ENCODE results near the gene DTD2.
A peak's percentile ranks its signal among the peaks of the same experiment; 100 is the strongest.

Gene DTD2

DNA sequence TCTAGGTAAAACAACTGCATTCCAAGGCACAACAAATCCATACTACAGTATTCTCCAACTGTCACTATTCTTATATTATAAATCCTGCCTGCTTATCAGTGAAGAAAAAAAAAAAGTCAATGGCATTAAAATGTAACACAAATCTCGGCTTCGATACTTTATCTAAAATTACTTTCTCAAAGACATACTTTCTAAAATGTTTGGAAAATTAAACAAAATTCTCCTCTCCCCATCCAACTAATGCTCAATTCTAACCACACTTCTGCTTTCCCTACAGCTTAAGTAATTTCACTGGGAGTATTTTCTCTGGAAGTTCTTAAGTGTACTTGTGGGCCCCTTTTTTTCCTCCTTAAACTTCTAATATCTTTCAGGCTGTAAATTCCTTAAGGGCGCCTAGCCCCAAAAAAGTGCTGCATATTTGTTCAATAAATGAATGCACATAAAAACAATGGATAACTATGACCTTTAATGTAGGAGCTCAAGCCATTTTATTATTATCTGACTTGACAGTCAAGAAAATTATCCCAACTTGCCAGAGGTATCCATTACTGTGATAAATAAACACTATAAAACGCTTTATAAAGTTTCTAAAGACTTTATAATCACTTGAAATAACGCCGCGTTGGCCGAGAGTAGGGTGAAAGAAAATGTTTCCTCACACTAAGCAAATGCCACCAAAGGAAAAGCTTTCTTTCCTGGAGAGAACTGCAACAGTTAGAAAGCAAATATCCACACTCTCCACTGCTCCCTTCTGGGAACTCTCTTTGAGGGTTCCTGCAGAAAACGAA, 37.9 kb downstream of the DTD2 start:
- TF ChIP-seq, protein P1, sequence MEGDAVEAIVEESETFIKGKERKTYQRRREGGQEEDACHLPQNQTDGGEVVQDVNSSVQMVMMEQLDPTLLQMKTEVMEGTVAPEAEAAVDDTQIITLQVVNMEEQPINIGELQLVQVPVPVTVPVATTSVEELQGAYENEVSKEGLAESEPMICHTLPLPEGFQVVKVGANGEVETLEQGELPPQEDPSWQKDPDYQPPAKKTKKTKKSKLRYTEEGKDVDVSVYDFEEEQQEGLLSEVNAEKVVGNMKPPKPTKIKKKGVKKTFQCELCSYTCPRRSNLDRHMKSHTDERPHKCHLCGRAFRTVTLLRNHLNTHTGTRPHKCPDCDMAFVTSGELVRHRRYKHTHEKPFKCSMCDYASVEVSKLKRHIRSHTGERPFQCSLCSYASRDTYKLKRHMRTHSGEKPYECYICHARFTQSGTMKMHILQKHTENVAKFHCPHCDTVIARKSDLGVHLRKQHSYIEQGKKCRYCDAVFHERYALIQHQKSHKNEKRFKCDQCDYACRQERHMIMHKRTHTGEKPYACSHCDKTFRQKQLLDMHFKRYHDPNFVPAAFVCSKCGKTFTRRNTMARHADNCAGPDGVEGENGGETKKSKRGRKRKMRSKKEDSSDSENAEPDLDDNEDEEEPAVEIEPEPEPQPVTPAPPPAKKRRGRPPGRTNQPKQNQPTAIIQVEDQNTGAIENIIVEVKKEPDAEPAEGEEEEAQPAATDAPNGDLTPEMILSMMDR (conservative IDR thresholded peaks at IDR 0.05; ENCODE audit: low read depth, low read length) = no peak
- peak overlapping the region; percentile 99 for H3K4me3 ChIP-seq (ENCODE audit: low read length)
- no peak for DNase-seq (ENCODE audit: low read depth)

- H3K4me3 ChIP-seq (ENCODE audit: low read length) = no peak overlapping the region
- TF ChIP-seq, protein P1 (conservative IDR thresholded peaks at IDR 0.05; ENCODE audit: low read depth, low read length) = no peak
- DNase-seq (ENCODE audit: low read depth) = no peak
Measured at GRCh38 chr14:31418440-31418839, 38.9 kb downstream of the DTD2 start.

GRCh38 chr14:31414190-31414833, 43.0 kb downstream of the DTD2 start:
- no peak overlapping the region for H3K4me3 ChIP-seq (ENCODE audit: low read length)
- DNase-seq (ENCODE audit: low read depth) = no peak
- TF ChIP-seq, protein P1 (conservative IDR thresholded peaks at IDR 0.05; ENCODE audit: low read depth, low read length) = no peak

- no peak for DNase-seq (ENCODE audit: low read depth)
- TF ChIP-seq, protein P1 (conservative IDR thresholded peaks at IDR 0.05; ENCODE audit: low read depth, low read length) = no peak
- no peak overlapping the region for H3K4me3 ChIP-seq (ENCODE audit: low read length)
Measured at GRCh38 chr14:31411218-31411727, 46.0 kb downstream of the DTD2 start.

GRCh38 chr14:31410048-31410650, 47.2 kb downstream of the DTD2 start:
- DNase-seq (ENCODE audit: low read depth) = no peak
- H3K4me3 ChIP-seq (ENCODE audit: low read length) = no peak overlapping the region

GRCh38 chr14:31408421-31408820, 48.9 kb downstream of the DTD2 start:
- TF ChIP-seq, protein P1 (conservative IDR thresholded peaks at IDR 0.05; ENCODE audit: low read depth, low read length) = no peak
- DNase-seq (ENCODE audit: low read depth) = no peak
- no peak overlapping the region for H3K4me3 ChIP-seq (ENCODE audit: low read length)

More at GRCh38 chr14:31410048-31410650, 47.2 kb downstream of the DTD2 start:
- TF ChIP-seq, protein P1 (conservative IDR thresholded peaks at IDR 0.05; ENCODE audit: low read depth, low read length) = no peak
